ENCODE measurements around the gene ERC1.

ERC1 gene

DNA sequence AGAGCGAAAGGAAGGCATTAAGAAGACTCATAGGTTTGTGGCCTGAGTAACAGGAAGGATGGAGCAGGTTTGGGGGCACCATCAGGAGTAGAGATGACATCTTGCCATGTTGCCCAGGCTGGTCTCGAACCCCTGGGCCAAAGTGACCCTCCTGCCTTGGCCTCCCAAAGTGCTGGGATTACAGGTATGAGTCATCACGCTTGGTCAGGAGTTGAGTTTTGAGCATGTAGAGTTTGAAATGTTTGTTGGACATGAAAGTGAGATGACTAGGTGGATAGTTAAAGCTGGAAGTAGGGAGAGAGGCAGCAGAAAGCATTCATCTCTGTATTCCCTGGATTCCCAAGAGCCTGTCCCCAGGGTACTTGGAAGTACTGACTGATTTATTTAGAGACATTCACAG lies 112.6 kb downstream of the ERC1 start:
- CTCF ChIA-PET: interaction anchor here (1.1 to 11.4 kb wide), 5 partner anchors 9 to 532 kb away, joined by 3 to 122 read pairs (median 4); no protein-coding TSS in a partner anchor
- DNase-seq (ENCODE audit: extremely low spot score): no peak
- TF ChIP-seq, protein P1, sequence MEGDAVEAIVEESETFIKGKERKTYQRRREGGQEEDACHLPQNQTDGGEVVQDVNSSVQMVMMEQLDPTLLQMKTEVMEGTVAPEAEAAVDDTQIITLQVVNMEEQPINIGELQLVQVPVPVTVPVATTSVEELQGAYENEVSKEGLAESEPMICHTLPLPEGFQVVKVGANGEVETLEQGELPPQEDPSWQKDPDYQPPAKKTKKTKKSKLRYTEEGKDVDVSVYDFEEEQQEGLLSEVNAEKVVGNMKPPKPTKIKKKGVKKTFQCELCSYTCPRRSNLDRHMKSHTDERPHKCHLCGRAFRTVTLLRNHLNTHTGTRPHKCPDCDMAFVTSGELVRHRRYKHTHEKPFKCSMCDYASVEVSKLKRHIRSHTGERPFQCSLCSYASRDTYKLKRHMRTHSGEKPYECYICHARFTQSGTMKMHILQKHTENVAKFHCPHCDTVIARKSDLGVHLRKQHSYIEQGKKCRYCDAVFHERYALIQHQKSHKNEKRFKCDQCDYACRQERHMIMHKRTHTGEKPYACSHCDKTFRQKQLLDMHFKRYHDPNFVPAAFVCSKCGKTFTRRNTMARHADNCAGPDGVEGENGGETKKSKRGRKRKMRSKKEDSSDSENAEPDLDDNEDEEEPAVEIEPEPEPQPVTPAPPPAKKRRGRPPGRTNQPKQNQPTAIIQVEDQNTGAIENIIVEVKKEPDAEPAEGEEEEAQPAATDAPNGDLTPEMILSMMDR (IDR thresholded peaks at IDR 0.05; ENCODE audit: control extremely low read depth, extremely low read depth, low read depth, missing control alignments): no peak
- POLR2A ChIA-PET: no interaction called here

- CTCF ChIA-PET: interaction anchor here (1.1 to 11.4 kb wide), 4 partner anchors 9 to 37 kb away, joined by 3 to 122 read pairs (median 19); no protein-coding TSS in a partner anchor
- no peak for DNase-seq (ENCODE audit: extremely low spot score)
- TF ChIP-seq, protein P1 (IDR thresholded peaks at IDR 0.05; ENCODE audit: control extremely low read depth, extremely low read depth, low read depth, missing control alignments): no peak
- POLR2A ChIA-PET: no interaction called here
Measured at GRCh38 chr12:1104088-1104800, 113.2 kb downstream of the ERC1 start.

DNA sequence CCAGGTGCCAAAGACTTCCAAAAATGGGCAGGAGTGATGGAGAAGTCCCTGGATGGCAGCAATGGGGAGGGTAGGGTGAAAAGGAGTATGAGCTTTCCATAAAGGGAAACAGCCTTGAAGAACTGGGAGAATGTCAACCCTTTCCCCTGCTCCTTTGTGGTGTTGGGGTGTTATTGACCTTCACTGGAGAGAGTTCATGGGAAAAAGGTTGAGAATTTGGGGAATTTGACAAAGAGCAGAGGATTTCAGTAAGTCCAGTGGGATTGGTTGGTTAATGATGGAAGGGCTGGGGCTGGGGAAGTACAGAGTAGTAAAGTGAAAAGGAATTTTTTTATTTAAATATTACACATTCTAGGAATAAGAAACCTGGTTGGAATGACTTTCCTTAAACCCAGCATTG lies 116.6 kb downstream of the ERC1 start:
- ChIA-PET POLR2A (no interaction called here), CTCF (interaction anchor here (2.1 to 11.4 kb wide), 3 partner anchors 10 to 476 kb away, joined by 9 to 122 read pairs (median 9); no protein-coding TSS in a partner anchor)
- TF ChIP-seq, protein P1 (IDR thresholded peaks at IDR 0.05; ENCODE audit: control extremely low read depth, extremely low read depth, low read depth, missing control alignments): no peak
- DNase-seq (ENCODE audit: extremely low spot score): no peak

DNA sequence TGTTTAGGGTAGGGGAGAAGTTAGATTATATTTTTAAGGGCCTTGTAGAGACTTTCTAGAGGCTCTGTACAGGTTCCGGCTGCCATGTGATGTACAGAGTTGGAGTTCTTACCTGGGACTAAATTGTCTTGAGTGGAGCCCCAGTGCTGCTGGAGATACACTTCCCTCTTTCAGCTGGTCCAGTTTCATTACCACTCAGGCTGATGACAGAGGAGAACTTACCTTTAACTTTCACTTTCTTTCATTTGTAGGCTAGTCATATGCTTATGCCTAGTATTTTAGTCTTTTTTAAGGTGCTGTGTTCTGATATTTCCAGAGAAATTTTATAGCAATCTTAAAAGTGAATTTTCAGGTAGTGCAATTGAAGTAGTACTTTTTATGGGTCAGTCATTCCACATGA lies 117.3 kb downstream of the ERC1 start:
- DNase-seq (ENCODE audit: extremely low spot score): peak; percentile 74
- TF ChIP-seq, protein P1 (IDR thresholded peaks at IDR 0.05; ENCODE audit: control extremely low read depth, extremely low read depth, low read depth, missing control alignments): no peak
- POLR2A ChIA-PET: no interaction called here
- CTCF ChIA-PET: interaction anchor here (2.1 to 11.4 kb wide), 3 partner anchors 10 to 475 kb away, joined by 9 to 122 read pairs (median 9); no protein-coding TSS in a partner anchor

- POLR2A ChIA-PET: no interaction called here
- CTCF ChIA-PET: interaction anchor here (3.2 to 5.3 kb wide), 4 partner anchors 11 to 472 kb away, joined by 47 to 129 read pairs (median 87); no protein-coding TSS in a partner anchor
- TF ChIP-seq, protein P1 (IDR thresholded peaks at IDR 0.05; ENCODE audit: control extremely low read depth, extremely low read depth, low read depth, missing control alignments): no peak
- DNase-seq (ENCODE audit: extremely low spot score): no peak
Measured at GRCh38 chr12:1115484-1116231, 124.6 kb downstream of the ERC1 start.

DNA sequence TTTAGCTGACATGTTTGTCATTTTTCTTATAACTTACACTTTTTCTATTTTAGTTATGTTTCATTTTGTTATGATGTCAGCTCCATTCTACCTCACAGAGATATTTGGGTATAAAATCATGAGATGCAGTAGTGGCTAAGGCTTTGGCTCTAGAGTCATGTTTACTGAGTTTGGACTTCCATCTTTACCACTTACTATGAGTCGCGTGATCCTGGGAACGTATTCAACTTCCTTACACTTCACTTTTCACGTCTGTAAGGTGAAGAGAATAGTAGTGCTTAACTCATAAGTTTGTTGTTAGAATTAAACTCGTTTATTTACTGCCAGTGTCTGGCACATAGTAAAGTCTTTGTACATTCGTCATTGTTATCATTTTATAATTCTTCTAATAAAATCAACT lies 126.3 kb downstream of the ERC1 start:
- DNase-seq (ENCODE audit: extremely low spot score): no peak
- CTCF ChIA-PET: interaction anchor here (0.6 to 5.3 kb wide), 94 partner anchors 9 to 823 kb away, joined by 3 to 129 read pairs (median 5); partner anchors contain the start of genes FBXL14, RAD52 and WNT5B
- TF ChIP-seq, protein P1 (IDR thresholded peaks at IDR 0.05; ENCODE audit: control extremely low read depth, extremely low read depth, low read depth, missing control alignments): no peak
- POLR2A ChIA-PET: interaction anchor here (0.6 to 1.7 kb wide), 2 partner anchors 466 to 823 kb away, joined by 3 to 5 read pairs; no protein-coding TSS in a partner anchor
